CD4-positive, alpha-beta T cell treated with Interleukin-21 for 1 hour (primary cell): ENCODE results near the gene CAPN5.
A peak's percentile ranks its signal among the peaks of the same experiment; 100 is the strongest.

ENCODE experiments used
- DNase-seq: peaks from one replicate; pipeline ENCODE4 v3.0.0-alpha.2; 2020

The CAPN5 gene

GRCh38 chr11:77138106-77138649, 71.4 kb downstream of the CAPN5 start:
- DNase-seq: no peak

GRCh38 chr11:77139201-77139600, 72.4 kb downstream of the CAPN5 start:
- no peak for DNase-seq

GRCh38 chr11:77140231-77140851, 73.6 kb downstream of the CAPN5 start:
- DNase-seq: no peak

- DNase-seq: no peak
These were observed 74.3 kb downstream of the CAPN5 start for GRCh38 chr11:77141034-77141433.

- DNase-seq: no peak
These were observed 74.7 kb downstream of the CAPN5 start for GRCh38 chr11:77141475-77141874.

GRCh38 chr11:77142091-77142975, 75.6 kb downstream of the CAPN5 start:
- peak; percentile 20 for DNase-seq

- no peak for DNase-seq
These were observed 76.7 kb downstream of the CAPN5 start for GRCh38 chr11:77143405-77144020.

GRCh38 chr11:77144196-77144856, 77.6 kb downstream of the CAPN5 start:
- DNase-seq: no peak

GRCh38 chr11:77144857-77145428, 78.2 kb downstream of the CAPN5 start:
- DNase-seq: no peak

GRCh38 chr11:77146261-77147035, 79.7 kb downstream of the CAPN5 start:
- DNase-seq: no peak

- DNase-seq: no peak
These were observed 80.2 kb downstream of the CAPN5 start for GRCh38 chr11:77147036-77147315.

- DNase-seq: peak; percentile 47
These were observed 81.0 kb downstream of the CAPN5 start for GRCh38 chr11:77147668-77148321.

- DNase-seq: no peak
These were observed 82.4 kb downstream of the CAPN5 start for GRCh38 chr11:77148963-77149715.

- no peak for DNase-seq
These were observed 83.1 kb downstream of the CAPN5 start for GRCh38 chr11:77149716-77150392.

- DNase-seq: no peak
These were observed 84.1 kb downstream of the CAPN5 start for GRCh38 chr11:77150836-77151235.

- peak; percentile 50 for DNase-seq
These were observed 85.2 kb downstream of the CAPN5 start for GRCh38 chr11:77151804-77152509.

GRCh38 chr11:77152846-77153245, 86.1 kb downstream of the CAPN5 start:
- no peak for DNase-seq

- DNase-seq: no peak
These were observed 86.8 kb downstream of the CAPN5 start for GRCh38 chr11:77153276-77154185.
